CD4-positive, alpha-beta T cell treated with Interleukin-15 for 4 hours (primary cell): ENCODE measurements around the gene CCL18.
A peak's percentile ranks its signal among the peaks of the same experiment; 100 is the strongest.
"Not testable (repeated sequence)": the region's sequence is repeated elsewhere in the genome, so short reads cannot be mapped to it uniquely, and the experiment has no call there.

Experiments used
- DNase-seq: peaks from one replicate; pipeline ENCODE4 v3.0.0-alpha.2; 2020; ENCODE audit warnings: low spot score

CCL18 gene

DNA sequence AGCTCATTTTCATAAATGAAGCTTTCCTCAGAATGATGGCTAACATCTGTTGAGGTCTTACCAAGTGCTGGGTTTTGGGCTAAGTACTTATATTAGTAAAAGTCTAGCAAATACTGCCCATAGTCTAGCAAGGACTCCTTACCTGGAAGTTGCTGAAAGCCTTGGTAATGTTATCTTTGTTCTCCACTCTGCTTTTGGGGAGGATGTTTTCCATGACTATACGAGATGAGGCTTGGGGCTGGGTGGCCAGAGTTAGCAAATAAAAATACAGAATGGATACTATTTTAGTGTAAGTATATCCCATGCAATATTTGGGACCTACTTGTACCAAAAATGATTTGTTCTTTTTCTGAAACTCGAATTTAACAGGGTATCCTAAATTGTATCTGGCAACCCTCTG is 7.7 kb downstream of the CCL18 start:
- DNase-seq = no peak

DNA sequence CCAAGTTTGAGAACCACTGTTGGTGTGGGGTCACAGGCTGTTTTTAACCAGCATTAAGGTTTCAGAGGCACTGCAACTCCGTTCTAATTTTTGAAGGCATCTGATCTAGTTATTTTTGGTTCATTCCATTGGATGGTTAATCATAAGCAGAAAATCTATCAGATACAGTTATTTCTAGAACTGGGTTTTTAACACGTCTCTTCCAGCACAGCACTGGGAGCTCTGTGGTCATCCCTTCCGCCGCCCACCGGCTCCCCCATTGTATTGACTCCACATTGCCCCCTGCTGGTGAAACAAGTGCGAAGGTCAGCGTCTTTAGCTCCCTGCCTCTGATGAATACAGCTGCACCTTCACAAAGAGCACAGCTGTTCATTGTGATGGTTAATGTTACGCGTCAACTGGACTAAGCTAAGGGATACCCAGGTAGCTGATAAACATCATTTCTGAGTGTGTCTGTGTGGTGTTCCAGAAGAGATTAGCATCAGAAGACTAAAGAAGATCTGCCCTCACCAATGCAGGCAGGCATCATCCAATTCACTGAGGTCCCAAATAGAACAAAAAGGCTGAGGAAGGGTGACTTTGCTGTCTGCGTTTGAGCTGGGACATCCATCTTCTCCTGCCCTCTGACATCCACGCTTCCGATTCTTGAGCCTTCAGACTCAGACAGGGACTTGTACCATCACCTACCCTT is 8.5 kb downstream of the CCL18 start:
- peak; percentile 77 for DNase-seq

DNA sequence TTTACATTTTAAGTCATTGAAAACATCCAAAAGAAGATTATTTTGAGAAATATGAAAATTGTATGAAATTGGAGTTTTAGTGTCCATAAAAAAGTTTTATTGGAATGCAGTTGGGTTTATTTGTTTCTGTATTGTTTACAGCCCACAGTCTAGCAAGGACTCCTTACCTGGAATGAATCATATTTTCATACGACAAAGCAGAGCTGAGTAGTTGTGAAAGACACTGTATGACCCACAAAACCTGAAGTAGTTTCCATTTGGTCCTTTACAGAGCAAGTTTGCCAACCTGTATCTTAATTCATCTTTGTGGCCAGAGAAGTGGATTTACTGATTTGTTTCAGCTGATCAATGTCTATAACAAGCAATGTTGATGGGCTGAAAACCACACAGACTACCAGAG is 10.3 kb downstream of the CCL18 start:
- DNase-seq = no peak

DNA sequence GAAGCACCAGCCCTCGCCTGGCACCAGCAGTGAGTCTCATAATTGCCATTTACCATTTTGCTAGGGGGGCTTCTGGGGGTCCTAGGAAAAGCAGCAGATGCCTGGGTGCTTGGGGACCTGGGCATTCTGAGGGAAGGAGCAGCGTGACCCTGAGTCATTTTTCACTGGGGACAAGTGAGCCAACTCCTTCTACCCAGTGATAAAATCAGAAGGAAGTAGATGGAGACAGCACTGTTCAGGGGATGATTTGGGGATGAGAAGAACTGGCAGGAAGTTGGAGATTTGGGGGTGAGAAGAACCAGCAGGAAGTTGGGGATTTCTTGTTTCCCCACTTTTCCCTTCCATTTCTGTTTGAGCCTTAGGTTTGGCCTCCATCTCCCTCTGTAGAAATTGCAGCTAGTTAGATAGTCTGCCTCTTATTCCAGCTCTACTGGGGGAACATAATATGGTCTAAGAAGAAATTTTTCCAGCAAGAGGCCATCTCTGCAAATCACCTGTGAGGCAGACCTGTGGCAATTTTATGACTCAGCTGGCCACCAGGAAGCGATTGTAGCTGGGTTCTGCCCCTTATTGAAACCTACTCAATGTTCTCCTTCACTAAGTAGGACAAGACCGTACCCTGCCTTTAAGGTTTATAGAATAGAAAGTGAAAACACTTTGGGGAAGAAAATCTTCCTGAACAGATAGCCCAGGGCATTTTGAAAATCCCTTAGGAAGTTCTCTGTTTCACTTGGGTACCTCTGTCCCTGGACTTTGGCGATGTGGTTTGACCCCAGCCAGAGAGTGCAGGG is 17.8 kb downstream of the CCL18 start:
- not testable (repeated sequence) for DNase-seq

DNA sequence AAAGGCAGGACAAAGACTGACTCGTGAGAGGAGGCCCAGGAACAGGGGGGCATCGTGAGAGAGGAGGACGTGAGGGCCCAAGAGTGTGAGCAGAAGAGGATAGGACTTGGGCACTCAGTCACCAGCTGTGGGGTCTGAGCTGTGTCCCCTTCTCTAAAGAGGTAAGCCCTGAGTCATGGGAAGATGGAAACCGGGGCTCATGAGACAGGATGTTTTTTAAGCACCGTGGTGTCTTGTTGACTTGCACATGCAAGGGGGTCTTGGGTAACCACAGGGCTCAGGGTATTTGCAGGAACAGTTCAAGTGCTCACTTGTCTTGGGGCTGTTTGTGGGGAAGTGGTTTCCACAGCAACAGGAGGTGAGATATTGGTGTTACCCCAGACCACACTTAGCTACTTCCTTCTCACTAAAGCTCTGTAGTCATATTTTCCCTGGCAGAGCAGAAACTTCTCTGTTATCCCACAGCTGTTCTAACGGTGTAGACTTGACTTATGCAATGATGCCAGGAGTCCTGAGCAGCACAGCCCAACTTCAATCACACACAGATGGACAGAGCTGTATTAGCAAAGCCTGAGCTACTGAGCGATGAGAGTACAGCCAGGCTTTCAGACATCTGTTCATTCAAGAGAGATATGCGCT is 18.5 kb downstream of the CCL18 start:
- peak; percentile 81 for DNase-seq

DNA sequence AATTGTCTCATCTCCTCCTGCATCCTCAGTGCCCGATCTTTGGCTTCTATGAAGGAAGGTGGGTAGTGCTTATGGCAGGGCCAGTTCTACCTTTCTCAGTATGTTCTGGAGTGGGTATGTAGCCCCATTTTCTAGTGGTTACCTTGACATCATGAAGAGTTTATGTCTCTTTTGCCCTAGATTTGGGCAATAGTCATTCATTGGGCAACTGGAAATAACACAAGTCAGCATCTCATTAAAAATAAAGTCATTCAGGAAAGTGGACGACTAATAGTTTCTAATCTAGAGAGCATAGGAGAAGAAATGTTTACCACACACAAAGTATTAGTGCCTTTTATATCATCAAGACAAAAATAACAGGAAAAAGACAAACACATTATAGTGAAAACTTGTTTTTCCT is 19.6 kb downstream of the CCL18 start:
- not testable (repeated sequence) for DNase-seq

DNA sequence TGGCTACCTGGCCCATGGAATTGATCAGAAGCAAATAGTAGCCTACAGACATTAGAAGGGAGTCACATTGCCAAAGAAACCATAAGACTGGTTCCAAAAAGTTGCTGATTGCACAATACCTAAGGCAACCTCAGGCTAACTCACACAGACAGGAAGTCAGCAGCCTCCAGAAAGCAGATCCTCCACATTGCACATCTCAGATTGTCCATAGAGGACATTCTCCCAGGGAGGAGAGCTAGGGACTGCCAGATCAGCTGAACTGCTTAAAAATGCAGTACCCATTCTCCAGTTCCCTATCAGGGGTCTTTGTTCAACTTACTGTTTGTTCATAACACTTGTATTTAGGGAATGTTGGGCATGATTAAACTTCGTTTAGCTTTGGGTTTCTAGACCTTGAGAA is 21.7 kb downstream of the CCL18 start:
- no peak for DNase-seq

DNA sequence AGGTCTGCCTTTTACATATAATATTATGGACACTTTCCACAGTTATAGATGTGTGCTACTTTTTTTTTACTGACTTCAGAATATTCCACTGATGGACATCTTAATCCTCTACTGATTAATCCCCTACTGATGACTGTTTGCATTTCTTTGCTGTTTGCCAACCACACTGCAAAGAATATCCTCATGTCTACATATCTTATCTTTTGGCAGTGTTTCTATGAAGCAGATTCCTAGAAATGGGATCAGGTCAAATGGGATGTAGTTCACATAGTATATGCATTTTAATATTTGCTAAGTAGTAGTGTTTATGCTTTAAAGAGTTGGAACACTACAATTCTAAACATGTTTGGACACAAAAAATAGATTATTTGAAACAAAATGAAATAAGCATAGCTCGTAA is 22.7 kb downstream of the CCL18 start:
- no peak for DNase-seq

DNA sequence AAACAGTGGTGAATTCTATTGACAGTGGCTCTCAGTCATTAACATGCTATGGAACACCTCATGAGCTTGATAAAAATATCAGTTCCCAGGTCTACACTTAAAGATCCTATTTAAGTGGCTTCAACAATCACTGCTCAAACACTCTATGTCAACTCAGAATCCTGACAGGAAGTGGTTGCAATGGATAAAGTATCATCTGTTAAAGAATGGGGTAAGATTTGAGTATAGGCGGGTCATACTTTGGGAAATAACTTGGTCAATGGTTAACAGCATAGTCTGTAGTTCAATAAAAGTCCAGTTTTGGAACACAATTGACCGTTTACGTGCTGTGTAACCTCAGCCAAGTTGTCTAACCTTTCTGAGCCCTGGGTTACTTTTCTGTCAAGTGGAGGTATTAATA is 23.4 kb downstream of the CCL18 start:
- DNase-seq = not testable (repeated sequence)

DNA sequence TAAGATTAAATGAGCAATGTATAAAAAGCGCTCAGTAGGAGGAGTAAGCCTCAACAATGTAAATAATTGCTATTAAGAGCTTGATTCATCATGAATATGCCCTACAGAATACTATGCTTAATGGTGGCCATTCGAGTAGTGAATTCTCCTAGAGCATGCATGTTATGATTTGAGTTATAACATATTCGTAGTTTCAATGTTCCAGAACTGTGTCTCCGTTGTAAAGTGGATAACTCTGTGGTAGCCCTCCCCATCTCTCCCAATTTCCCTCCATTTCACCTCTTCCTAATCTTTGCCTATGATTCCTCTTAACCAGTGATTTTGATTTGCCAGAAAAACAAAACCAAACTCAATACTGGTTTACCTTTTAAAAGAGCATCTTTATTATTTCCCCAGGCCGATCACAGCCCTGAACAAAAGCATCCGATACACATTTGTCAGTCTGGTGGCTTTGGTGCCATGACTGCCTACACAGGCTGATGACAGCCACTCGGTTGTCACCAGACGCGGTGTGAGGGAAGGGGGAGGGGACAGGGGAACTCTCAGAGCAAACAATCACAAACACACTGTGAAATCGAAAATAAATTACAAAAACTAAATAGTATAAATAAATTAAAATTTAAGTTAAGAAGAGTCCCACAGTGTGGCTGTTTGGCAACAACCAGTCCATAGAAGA is 24.0 kb downstream of the CCL18 start:
- DNase-seq = peak; percentile 58

DNA sequence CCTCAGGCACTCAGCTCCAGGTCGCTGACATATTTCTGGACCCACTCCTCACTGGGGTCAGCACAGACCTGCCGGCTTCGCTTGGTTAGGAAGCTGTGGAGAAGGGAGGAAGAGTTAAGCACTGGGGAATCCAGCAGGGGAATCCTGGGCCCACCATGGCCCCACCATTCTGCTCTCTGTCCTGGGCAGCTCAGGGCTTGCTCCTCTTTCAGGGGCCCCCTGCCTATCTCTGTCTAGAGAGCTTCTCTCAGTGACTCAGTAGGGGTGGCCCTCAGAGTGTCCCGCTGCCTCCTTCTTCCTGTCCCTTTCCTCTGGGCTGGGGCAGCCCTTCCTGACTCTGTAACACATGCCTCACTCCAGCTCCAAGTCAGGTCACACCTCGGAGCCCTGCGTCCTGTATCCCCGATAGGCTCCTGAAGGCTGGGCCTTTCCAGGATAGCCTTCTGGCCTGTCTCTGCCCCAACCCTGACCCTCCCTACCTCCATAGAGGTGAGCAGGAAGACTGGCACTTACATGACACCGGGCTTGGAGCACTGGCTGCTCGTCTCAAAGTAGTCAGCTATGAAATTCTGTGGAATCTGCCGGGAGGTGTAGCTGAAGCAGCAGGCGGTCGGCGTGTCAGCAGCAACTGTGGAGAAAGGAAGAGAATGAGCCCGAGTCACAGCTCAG is 24.7 kb downstream of the CCL18 start:
- DNase-seq = no peak

DNA sequence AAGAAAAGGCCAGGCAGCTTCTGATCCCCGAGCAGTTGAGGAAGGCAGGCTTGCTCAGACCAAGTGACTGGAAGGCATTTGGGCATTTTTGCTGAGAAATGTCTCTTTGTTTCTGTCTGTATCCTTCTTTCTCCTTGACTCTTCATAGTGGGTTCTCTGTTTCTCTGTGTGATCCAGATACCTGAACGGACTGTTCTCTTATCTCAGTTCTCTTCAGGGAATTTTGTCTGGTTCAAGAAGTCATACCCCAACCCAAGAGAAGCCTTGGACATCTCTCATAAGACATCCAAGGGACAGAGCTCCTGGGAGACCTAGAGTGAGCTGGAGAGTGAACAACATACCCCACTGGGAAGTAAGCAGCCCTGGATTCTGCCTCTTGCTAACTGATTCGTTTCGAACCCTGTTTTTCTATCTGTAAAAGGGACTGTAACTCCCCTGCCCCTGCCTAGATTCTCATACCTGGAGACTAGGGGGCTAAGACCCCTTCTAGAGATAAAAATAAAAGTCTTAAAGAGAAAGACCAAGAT is 25.3 kb downstream of the CCL18 start:
- no peak for DNase-seq

DNA sequence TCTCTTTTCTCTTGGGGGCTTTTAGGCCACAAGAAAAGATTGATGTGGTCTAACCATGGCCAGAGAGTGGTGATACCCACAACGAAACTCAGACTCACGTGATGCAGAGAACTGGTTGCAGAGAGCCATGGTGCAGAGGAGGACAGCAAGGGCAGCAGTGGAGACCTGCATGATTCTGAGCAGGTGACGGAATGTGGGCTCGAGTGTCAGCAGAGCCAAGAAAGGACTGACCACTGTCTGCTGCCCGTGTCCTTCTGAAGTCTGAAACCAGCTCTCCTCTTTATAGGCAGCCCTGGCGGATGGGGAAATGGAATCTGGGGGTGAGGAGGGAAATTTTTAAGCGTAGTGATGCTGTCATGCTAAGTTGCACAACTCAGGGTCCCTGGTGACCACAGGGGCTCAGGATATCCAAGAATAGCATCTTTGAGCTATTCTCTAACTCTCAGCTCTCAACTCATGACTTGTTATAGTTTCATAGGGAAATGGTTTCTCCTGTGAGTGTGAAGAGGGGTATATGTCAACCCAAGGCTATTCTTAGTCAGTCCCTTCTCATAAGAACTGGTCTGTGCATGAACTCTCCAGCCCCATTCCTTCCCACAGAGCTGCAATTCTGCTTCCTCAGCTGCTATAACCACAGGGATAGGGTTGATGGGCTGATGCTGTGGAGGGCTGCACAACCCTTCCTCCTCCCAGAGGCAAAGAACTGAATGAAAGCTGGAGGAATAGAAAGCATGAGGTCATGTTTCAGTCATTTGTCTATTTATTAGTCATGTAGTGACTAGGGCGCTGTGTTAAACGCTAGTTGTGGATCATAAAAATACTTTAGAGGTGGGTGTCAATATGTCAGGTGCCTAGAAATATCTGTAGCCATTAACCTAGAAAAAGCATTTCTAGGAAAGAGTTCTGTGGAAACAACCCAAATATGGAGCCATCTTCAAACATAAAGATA is 26.1 kb downstream of the CCL18 start, which contains the start of gene CCL3:
TSS of gene CCL3 (minus strand) at position 256 of the 949 bp plus-strand sequence. CDS start at position 171, 85 bp downstream.
- DNase-seq = peak; percentile 41

DNA sequence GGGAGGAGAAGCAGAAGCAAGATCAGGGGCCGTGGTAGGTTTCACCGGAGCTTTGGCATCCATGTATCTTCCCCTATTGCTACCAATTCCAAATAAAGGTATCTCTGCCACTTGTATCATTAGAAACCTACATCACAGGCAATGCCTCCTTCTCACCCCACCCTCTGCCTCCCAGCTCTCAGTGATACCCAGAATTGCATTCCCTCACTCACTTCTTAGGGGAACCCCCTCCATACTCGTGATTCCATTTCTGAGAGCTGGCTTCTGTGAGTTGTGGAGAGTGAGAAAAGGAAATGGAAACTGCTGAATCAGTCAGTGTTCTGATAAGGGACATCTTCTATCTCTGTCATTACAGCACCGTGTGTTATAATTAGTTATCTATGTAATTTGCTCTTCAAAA is 28.2 kb downstream of the CCL18 start:
- DNase-seq = peak; percentile 64

DNA sequence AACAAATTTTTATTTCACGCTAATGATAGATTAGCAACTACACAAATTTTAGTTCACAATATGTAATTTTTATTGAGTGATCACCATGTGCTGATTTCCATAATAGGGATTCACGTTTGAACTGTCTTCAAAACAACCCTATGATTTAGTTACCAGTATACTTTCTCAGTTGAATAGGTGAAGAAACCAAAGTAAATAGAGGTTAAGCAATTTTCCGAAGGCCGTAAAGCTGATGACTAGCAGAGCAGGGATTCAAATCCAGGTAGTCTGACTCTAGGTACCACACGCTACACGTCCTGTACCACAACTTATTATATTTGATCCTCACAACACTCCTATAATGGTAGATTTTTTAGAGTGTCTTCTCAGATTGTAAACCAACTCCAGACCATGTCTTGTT is 28.6 kb downstream of the CCL18 start:
- DNase-seq = not testable (repeated sequence)

DNA sequence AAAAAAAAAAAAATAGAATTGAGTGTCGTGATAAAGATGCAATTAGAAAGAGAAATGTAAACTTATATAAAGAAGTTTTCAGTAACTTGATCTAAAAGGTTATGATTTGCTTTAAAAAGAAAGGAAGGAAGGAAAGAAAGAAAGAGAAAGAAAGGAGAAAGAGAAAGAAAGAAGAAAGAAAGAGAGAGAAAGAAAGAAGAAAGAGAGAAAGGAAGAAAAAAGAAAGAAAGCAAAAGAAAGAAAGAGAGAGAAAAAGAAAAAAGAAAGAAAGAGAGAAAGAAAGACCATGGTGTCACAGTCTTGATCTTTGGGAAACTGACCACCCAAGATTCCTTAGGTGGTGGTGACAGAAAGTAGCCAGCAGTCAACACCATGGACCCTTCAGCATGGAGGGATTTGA is 30.2 kb downstream of the CCL18 start:
- no peak for DNase-seq

DNA sequence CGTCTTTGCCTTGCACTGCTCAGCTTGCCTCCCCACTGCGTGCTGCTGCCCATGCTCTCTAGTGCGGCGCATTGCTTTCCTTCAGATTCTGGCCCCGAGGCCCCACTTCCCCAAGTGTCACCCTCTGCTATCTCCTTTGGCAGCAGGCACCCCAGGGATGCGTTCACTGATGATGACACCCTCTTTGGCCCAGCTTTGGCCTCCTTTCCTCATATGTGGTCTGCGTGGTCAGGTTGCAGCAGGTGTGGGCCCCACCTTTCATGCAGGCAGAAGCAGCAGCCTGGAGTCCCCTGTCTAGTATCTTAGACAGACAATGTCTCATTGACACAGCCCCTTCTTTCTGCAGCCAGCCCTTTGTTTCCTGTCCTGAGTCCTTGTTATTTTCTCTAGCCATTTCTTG is 30.7 kb downstream of the CCL18 start:
- DNase-seq = no peak

DNA sequence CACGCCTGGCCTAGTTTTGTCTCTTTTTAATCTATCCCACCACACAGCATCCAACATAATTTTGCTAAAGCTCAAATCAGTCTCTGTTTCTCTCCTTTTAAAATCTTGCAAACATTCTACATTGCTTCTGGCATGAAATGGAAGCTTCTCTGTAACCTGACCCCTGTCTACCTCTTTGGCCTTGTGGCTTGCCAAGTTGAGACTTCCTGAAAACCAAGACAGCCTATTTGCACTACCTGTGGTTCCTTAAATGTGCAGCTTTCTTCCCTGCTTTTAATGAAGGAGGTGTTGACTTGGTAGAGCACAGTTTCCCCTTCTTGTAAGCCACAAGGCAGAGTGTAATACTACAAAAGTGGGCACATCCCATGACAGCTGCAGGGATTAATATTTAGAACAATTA is 31.9 kb downstream of the CCL18 start:
- DNase-seq = no peak

DNA sequence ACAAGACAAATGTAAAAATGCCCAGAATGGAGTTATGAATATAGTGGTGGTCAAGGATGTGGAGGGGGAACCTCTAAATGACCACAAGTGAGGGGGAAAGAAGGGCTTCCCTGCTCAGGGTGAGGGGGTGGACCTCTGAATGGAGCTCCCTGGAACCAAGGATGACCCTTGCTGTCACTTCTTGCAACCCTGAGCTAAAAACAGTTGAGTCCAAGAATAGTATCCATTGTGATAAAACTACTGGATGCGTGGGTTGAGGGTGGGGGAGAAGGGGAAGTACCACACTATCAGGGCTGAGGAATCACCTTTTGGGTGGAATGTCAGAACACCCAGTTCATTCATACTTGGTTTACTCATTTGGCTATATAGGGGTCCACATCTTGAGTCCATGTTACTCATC is 34.9 kb downstream of the CCL18 start:
- not testable (repeated sequence) for DNase-seq

DNA sequence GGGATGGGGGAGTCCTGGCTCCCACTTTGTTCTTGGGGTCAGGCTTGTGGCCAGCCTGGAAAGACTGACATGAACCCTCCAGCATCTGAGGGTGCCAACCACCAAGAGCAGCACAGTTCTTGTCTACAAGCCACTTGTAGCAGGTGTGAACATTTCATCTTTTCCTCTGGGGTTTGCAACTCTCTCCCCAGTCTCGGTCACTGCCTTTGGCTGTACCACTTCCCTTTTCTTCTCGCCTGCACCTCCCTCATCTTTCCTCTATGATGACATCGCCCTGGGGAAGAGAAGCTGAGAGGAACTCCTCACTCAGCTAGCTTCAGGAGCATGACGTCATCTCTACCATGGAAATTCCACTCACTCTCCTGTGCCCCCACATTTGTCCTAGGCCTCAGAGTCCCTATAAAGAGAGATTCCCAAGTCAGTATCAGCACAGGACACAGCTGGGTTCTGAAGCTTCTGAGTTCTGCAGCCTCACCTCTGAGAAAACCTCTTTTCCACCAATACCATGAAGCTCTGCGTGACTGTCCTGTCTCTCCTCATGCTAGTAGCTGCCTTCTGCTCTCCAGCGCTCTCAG is 39.4 kb downstream of the CCL18 start, which contains the start of gene CCL4:
TSS of gene CCL4 (plus strand) at position 427 of the 575 bp plus-strand sequence. CDS start at position 506, 79 bp downstream.
- peak; percentile 47 for DNase-seq
